Gastrocnemius medialis (tissue), 4 donors: ENCODE data around the gene RIC8B.

Source experiments
- CTCF ChIP-seq, 5 experiments: fragments of 450-650 bp in 3 of 5; fragments of 200-600 bp in 2 of 5; sonication (generic) in 2 of 5; IDR thresholded peaks in 4 of 5; conservative IDR thresholded peaks in 1 of 5; 1 replicate in 4 of 5; 2 replicates in 1 of 5; pipeline ENCODE4 v1.5.1; 2016 to 2019; ENCODE audit warnings: antibody characterized with exemption in 5 of 5, mild to moderate bottlenecking in 3 of 5, moderate library complexity in 3 of 5
- POLR2A ChIP-seq, 2 donors: fragments of 450-650 bp; IDR thresholded peaks; one replicate each; pipeline ENCODE4 v1.6.1; 2017; ENCODE audit warnings: antibody characterized with exemption in 2 of 2, mild to moderate bottlenecking in 2 of 2, moderate library complexity in 2 of 2

- no peak for TF ChIP-seq CTCF (IDR thresholded peaks at IDR 0.05 in 4 of 5, conservative IDR thresholded peaks at IDR 0.05 in 1 of 5)
- no peak for TF ChIP-seq POLR2A (IDR thresholded peaks at IDR 0.05)
Measured at GRCh38 chr12:106769546-106769945, 4.9 kb upstream of the RIC8B start.
